PC-3 (cell line): ENCODE results near the gene DZIP3. TPM values are rescaled to one million over a fixed set of nuclear protein-coding genes. Genes with fewer than 3 reads are reported as not detected.

Experiments used
- ATAC-seq: fragments of 200-7000 bp; cut with Tn5 transposase; 2 replicates; pipeline ENCODE4 v1.9.1; 2020; ENCODE audit warnings: mild to moderate bottlenecking, moderate library complexity
- BruUV-seq: library from RNA; stranded (reverse); fragments of 400-500 nt; replicated peaks from 2 replicates; lab custom pipeline; 2021; lab: Mats Ljungman, UMichigan
- CTCF ChIA-PET: fragments of 300-600 bp; sonication (Branson Sonifier 250); formaldehyde crosslinking; loops from one replicate; lab custom pipeline; 2022; ENCODE audit warnings: antibody characterized with exemption; lab: Charles Lee
- POLR2A ChIA-PET: fragments of 300-600 bp; sonication (Branson Sonifier 250); formaldehyde crosslinking; loops from one replicate; lab custom pipeline; 2022; ENCODE audit warnings: antibody characterized with exemption; ENCODE audit not compliant: unreplicated experiment; lab: Charles Lee
- DNase-seq: peaks from one replicate; pipeline ENCODE4 v3.0.0-alpha.2; 2015
- H2AFZ ChIP-seq: fragments of 300-600 bp; sonication (generic); 2 replicates; pipeline ENCODE4 v1.6.0; 2016; ENCODE audit warnings: antibody characterized with exemption, low read length
- H3F3A ChIP-seq: fragments of 300-600 bp; sonication (generic); one replicate; pipeline ENCODE4 v1.6.0; 2017; ENCODE audit warnings: antibody characterized with exemption, low read length, control low read depth, mild to moderate bottlenecking; ENCODE audit not compliant: unreplicated experiment
- H3K27ac ChIP-seq: fragments of 300-600 bp; sonication (generic); 2 replicates; pipeline ENCODE4 v1.5.1; 2016; ENCODE audit warnings: mild to moderate bottlenecking, low read length
- H3K27me3 ChIP-seq: fragments of 300-600 bp; sonication (generic); 2 replicates; pipeline ENCODE4 v1.6.1; 2016; ENCODE audit warnings: low read length, mixed read lengths
- H3K36me3 ChIP-seq: fragments of 300-600 bp; sonication (generic); 2 replicates; pipeline ENCODE4 v1.6.1; 2016; ENCODE audit warnings: low read depth, mixed run types, low read length, mixed read lengths
- H3K4me1 ChIP-seq: fragments of 300-600 bp; sonication (generic); 2 replicates; pipeline ENCODE4 v1.5.1; 2016; ENCODE audit warnings: low read length; ENCODE audit not compliant: insufficient read depth
- H3K4me2 ChIP-seq: fragments of 300-600 bp; sonication (generic); 2 replicates; pipeline ENCODE4 v1.6.0; 2016; ENCODE audit warnings: low read length
- H3K4me3 ChIP-seq: fragments of 300-600 bp; sonication (generic); 2 replicates; pipeline ENCODE4 v1.5.1; 2016; ENCODE audit warnings: mild to moderate bottlenecking, low read length, mixed read lengths
- H3K79me2 ChIP-seq: fragments of 300-600 bp; sonication (generic); 2 replicates; pipeline ENCODE4 v1.6.1; 2017; ENCODE audit warnings: low read length, mixed read lengths
- H3K9ac ChIP-seq: fragments of 300-600 bp; sonication (generic); 2 replicates; pipeline ENCODE4 v1.6.0; 2016; ENCODE audit warnings: mild to moderate bottlenecking, low read length
- H3K9me2 ChIP-seq: fragments of 300-600 bp; sonication (generic); replicated peaks from 2 replicates; pipeline ENCODE4 v1.6.1; 2016; ENCODE audit warnings: mixed run types, low read length, mixed read lengths
- H3K9me3 ChIP-seq: fragments of 300-600 bp; sonication (generic); 2 replicates; pipeline ENCODE4 v1.6.1; 2016; ENCODE audit warnings: low read length, mixed read lengths
- H4K20me1 ChIP-seq: fragments of 300-600 bp; sonication (generic); 2 replicates; pipeline ENCODE4 v1.6.1; 2016; ENCODE audit warnings: low read length, mixed read lengths
- CTCF ChIP-seq: fragments of 300-600 bp; sonication (generic); conservative IDR thresholded peaks from 2 replicates; pipeline ENCODE4 v1.5.1; 2017; ENCODE audit warnings: antibody characterized with exemption, low read depth, mild to moderate bottlenecking, low read length
- EZH2 ChIP-seq: fragments of 300-600 bp; sonication (generic); IDR thresholded peaks from one replicate; pipeline ENCODE4 v1.6.1; 2017; ENCODE audit warnings: antibody characterized with exemption, mild to moderate bottlenecking, low read length; ENCODE audit not compliant: unreplicated experiment
- EZH2phosphoT487 ChIP-seq: fragments of 300-600 bp; sonication (generic); IDR thresholded peaks from 2 replicates; pipeline ENCODE4 v1.6.1; 2018; ENCODE audit warnings: mild to moderate bottlenecking, antibody characterized with exemption, low read length, borderline replicate concordance
- intact Hi-C: fragments of 100-400 bp; cut with micrococcal nuclease; formaldehyde crosslinking; loops from 2 replicates; pipeline ENCODE4 v1.9.0; 2023
- total RNA-seq: library from RNA; depleted of rRNA; stranded (reverse); fragments of >200 nt; gene quantifications from 2 replicates; pipeline ENCODE4 v1.2.3, GENCODE V29; 2014

Gene DZIP3
- total RNA-seq, 1 experiment from 2014 or later = 7.3 TPM

GRCh38 chr3:108718454-108718853 is 128.9 kb downstream of the DZIP3 start:
- POLR2A ChIA-PET = no interaction called here
- DNase-seq = no peak
- Histone ChIP-seq H3K36me3 (no peaks in the 10 kb centered on the region), H3K27me3 (peaks cover 86% of the 10 kb centered on the region), H3K4me1 (no peaks in the 10 kb centered on the region), H3F3A (no peaks in the 10 kb centered on the region), H2AFZ (no peak overlapping the region), H3K4me3 (no peak overlapping the region), H4K20me1 (no peaks in the 10 kb centered on the region), H3K79me2 (no peaks in the 10 kb centered on the region), H3K9me2 (no peaks in the 10 kb centered on the region), H3K4me2 (no peak overlapping the region), H3K9ac (no peak overlapping the region), H3K9me3 (no peaks in the 10 kb centered on the region), H3K27ac (no peak overlapping the region)
- BruUV-seq = no TSS peak
- no peak for ATAC-seq
- TF ChIP-seq EZH2 (no peak), EZH2phosphoT487 (no peak), CTCF (no peak)
- CTCF ChIA-PET = no interaction called here
- intact Hi-C loops = no loop called here

- Histone ChIP-seq H3K27ac (no peak overlapping the region), H3K4me2 (no peak overlapping the region), H3K9ac (no peak overlapping the region), H3K4me1 (no peaks in the 10 kb centered on the region), H3K27me3 (peaks cover 78% of the 10 kb centered on the region), H3K36me3 (no peaks in the 10 kb centered on the region), H3F3A (no peaks in the 10 kb centered on the region), H4K20me1 (no peaks in the 10 kb centered on the region), H2AFZ (no peak overlapping the region), H3K9me3 (no peaks in the 10 kb centered on the region), H3K79me2 (no peaks in the 10 kb centered on the region), H3K4me3 (no peak overlapping the region), H3K9me2 (no peaks in the 10 kb centered on the region)
- BruUV-seq = no TSS peak
- ChIA-PET CTCF (no interaction called here), POLR2A (no interaction called here)
- DNase-seq (no peak), ATAC-seq (no peak)
- no peak for TF ChIP-seq CTCF
- no peak for TF ChIP-seq EZH2phosphoT487
- no peak for TF ChIP-seq EZH2
- intact Hi-C loops = no loop called here
Observed at GRCh38 chr3:108719178-108719806, 129.8 kb downstream of the DZIP3 start.

GRCh38 chr3:108722724-108723123 is 133.2 kb downstream of the DZIP3 start:
- BruUV-seq = no TSS peak
- H4K20me1 ChIP-seq = no peaks in the 10 kb centered on the region
- H3K9me2 ChIP-seq = no peaks in the 10 kb centered on the region
- TF ChIP-seq EZH2phosphoT487 (no peak), CTCF (no peak), EZH2 (no peak)
- no peaks in the 10 kb centered on the region for H3K36me3 ChIP-seq
- no peaks in the 10 kb centered on the region for H3K79me2 ChIP-seq
- intact Hi-C loops = no loop called here
- no peak overlapping the region for H2AFZ ChIP-seq
- no peak for DNase-seq
- H3K27ac ChIP-seq = no peak overlapping the region
- no peaks in the 10 kb centered on the region for H3K9me3 ChIP-seq
- H3K4me3 ChIP-seq = no peak overlapping the region
- H3K9ac ChIP-seq = no peak overlapping the region
- no peaks in the 10 kb centered on the region for H3F3A ChIP-seq
- CTCF ChIA-PET = no interaction called here
- peaks cover 59% of the 10 kb centered on the region for H3K27me3 ChIP-seq
- no peak for ATAC-seq
- no peaks in the 10 kb centered on the region for H3K4me1 ChIP-seq
- no peak overlapping the region for H3K4me2 ChIP-seq
- POLR2A ChIA-PET = no interaction called here
